ENCODE measurements around the gene ZNF385B.

Gene ZNF385B

GRCh38 chr2:179592167-179592936, 269.1 kb downstream of the ZNF385B start:
- no peaks in the 10 kb centered on the region for H3K36me3 Mint-ChIP-seq (ENCODE audit: low read depth)
- no peak overlapping the region for H3K4me3 Mint-ChIP-seq
- intact Hi-C loops (cut with micrococcal nuclease), result no loop called here
- no peaks in the 10 kb centered on the region for H3K9me3 Mint-ChIP-seq
- no peaks in the 10 kb centered on the region for H3K27me3 Mint-ChIP-seq
- no peak overlapping the region for H3K27ac Mint-ChIP-seq
- no peaks in the 10 kb centered on the region for H3K4me1 Mint-ChIP-seq (ENCODE audit: low read depth)

- intact Hi-C loops (cut with micrococcal nuclease), result no loop called here
- Mint-ChIP-seq H3K27ac (no peak overlapping the region), H3K36me3 (ENCODE audit: low read depth) (no peaks in the 10 kb centered on the region), H3K9me3 (no peaks in the 10 kb centered on the region), H3K4me3 (no peak overlapping the region), H3K27me3 (no peaks in the 10 kb centered on the region), H3K4me1 (ENCODE audit: low read depth) (no peaks in the 10 kb centered on the region)
Observed at GRCh38 chr2:179591690-179592089, 269.7 kb downstream of the ZNF385B start.

GRCh38 chr2:179588486-179589145, 272.8 kb downstream of the ZNF385B start:
- no peak overlapping the region for H3K27ac Mint-ChIP-seq
- intact Hi-C loops (cut with micrococcal nuclease), result no loop called here
- no peaks in the 10 kb centered on the region for H3K9me3 Mint-ChIP-seq
- H3K4me1 Mint-ChIP-seq (ENCODE audit: low read depth), result no peaks in the 10 kb centered on the region
- H3K36me3 Mint-ChIP-seq (ENCODE audit: low read depth), result no peaks in the 10 kb centered on the region
- no peaks in the 10 kb centered on the region for H3K27me3 Mint-ChIP-seq
- H3K4me3 Mint-ChIP-seq, result no peak overlapping the region

- Mint-ChIP-seq H3K36me3 (ENCODE audit: low read depth) (no peaks in the 10 kb centered on the region), H3K4me3 (no peak overlapping the region), H3K9me3 (no peaks in the 10 kb centered on the region), H3K4me1 (ENCODE audit: low read depth) (no peaks in the 10 kb centered on the region), H3K27ac (no peak overlapping the region), H3K27me3 (no peaks in the 10 kb centered on the region)
- intact Hi-C loops (cut with micrococcal nuclease), result no loop called here
Observed at GRCh38 chr2:179584760-179585159, 276.7 kb downstream of the ZNF385B start.

- no peaks in the 10 kb centered on the region for H3K9me3 Mint-ChIP-seq
- no peak overlapping the region for H3K4me3 Mint-ChIP-seq
- no peaks in the 10 kb centered on the region for H3K4me1 Mint-ChIP-seq (ENCODE audit: low read depth)
- intact Hi-C loops (cut with micrococcal nuclease), result no loop called here
- no peaks in the 10 kb centered on the region for H3K27me3 Mint-ChIP-seq
- no peaks in the 10 kb centered on the region for H3K36me3 Mint-ChIP-seq (ENCODE audit: low read depth)
- H3K27ac Mint-ChIP-seq, result no peak overlapping the region
Observed at GRCh38 chr2:179581605-179582004, 279.8 kb downstream of the ZNF385B start.

GRCh38 chr2:179580378-179581146, 280.9 kb downstream of the ZNF385B start:
- intact Hi-C loops (cut with micrococcal nuclease), result no loop called here
- Mint-ChIP-seq H3K4me3 (no peak overlapping the region), H3K27ac (no peak overlapping the region), H3K27me3 (no peaks in the 10 kb centered on the region), H3K9me3 (no peaks in the 10 kb centered on the region), H3K4me1 (ENCODE audit: low read depth) (no peaks in the 10 kb centered on the region), H3K36me3 (ENCODE audit: low read depth) (no peaks in the 10 kb centered on the region)

- intact Hi-C loops (cut with micrococcal nuclease), result no loop called here
- Mint-ChIP-seq H3K36me3 (ENCODE audit: low read depth) (no peaks in the 10 kb centered on the region), H3K4me1 (ENCODE audit: low read depth) (no peaks in the 10 kb centered on the region), H3K9me3 (no peaks in the 10 kb centered on the region), H3K27me3 (no peaks in the 10 kb centered on the region), H3K4me3 (no peak overlapping the region), H3K27ac (no peak overlapping the region)
Observed at GRCh38 chr2:179579800-179580199, 281.6 kb downstream of the ZNF385B start.

- Mint-ChIP-seq H3K9me3 (no peaks in the 10 kb centered on the region), H3K27ac (no peak overlapping the region), H3K27me3 (no peaks in the 10 kb centered on the region), H3K4me3 (no peak overlapping the region), H3K36me3 (ENCODE audit: low read depth) (no peaks in the 10 kb centered on the region), H3K4me1 (ENCODE audit: low read depth) (no peaks in the 10 kb centered on the region)
- intact Hi-C loops (cut with micrococcal nuclease), result no loop called here
Observed at GRCh38 chr2:179578171-179578916, 283.1 kb downstream of the ZNF385B start.

- H3K27me3 Mint-ChIP-seq, result no peaks in the 10 kb centered on the region
- no peaks in the 10 kb centered on the region for H3K4me1 Mint-ChIP-seq (ENCODE audit: low read depth)
- H3K27ac Mint-ChIP-seq, result no peak overlapping the region
- no peak overlapping the region for H3K4me3 Mint-ChIP-seq
- H3K36me3 Mint-ChIP-seq (ENCODE audit: low read depth), result no peaks in the 10 kb centered on the region
- H3K9me3 Mint-ChIP-seq, result no peaks in the 10 kb centered on the region
- intact Hi-C loops (cut with micrococcal nuclease), result no loop called here
Observed at GRCh38 chr2:179574061-179574519, 287.3 kb downstream of the ZNF385B start.

- Mint-ChIP-seq H3K27ac (no peak overlapping the region), H3K36me3 (ENCODE audit: low read depth) (no peaks in the 10 kb centered on the region), H3K4me3 (no peak overlapping the region), H3K9me3 (no peaks in the 10 kb centered on the region), H3K4me1 (ENCODE audit: low read depth) (no peaks in the 10 kb centered on the region), H3K27me3 (no peaks in the 10 kb centered on the region)
- intact Hi-C loops (cut with micrococcal nuclease), result no loop called here
Observed at GRCh38 chr2:179572544-179572943, 288.9 kb downstream of the ZNF385B start.

- H3K4me3 Mint-ChIP-seq, result no peak overlapping the region
Observed at GRCh38 chr2:179571721-179572120, 289.7 kb downstream of the ZNF385B start.

GRCh38 chr2:179571252-179571651, 290.2 kb downstream of the ZNF385B start:
- Mint-ChIP-seq H3K4me3 (no peak overlapping the region), H3K27me3 (no peaks in the 10 kb centered on the region), H3K36me3 (ENCODE audit: low read depth) (no peaks in the 10 kb centered on the region), H3K9me3 (no peaks in the 10 kb centered on the region), H3K27ac (no peak overlapping the region), H3K4me1 (ENCODE audit: low read depth) (no peaks in the 10 kb centered on the region)
- intact Hi-C loops (cut with micrococcal nuclease), result no loop called here

More at GRCh38 chr2:179571721-179572120, 289.7 kb downstream of the ZNF385B start:
- no peaks in the 10 kb centered on the region for H3K4me1 Mint-ChIP-seq (ENCODE audit: low read depth)
- H3K27me3 Mint-ChIP-seq, result no peaks in the 10 kb centered on the region
- H3K9me3 Mint-ChIP-seq, result no peaks in the 10 kb centered on the region
- no peak overlapping the region for H3K27ac Mint-ChIP-seq
- intact Hi-C loops (cut with micrococcal nuclease), result no loop called here
- no peaks in the 10 kb centered on the region for H3K36me3 Mint-ChIP-seq (ENCODE audit: low read depth)

- intact Hi-C loops (cut with micrococcal nuclease), result no loop called here
- Mint-ChIP-seq H3K27me3 (no peaks in the 10 kb centered on the region), H3K4me3 (no peak overlapping the region), H3K9me3 (no peaks in the 10 kb centered on the region), H3K4me1 (ENCODE audit: low read depth) (no peaks in the 10 kb centered on the region), H3K36me3 (ENCODE audit: low read depth) (no peaks in the 10 kb centered on the region), H3K27ac (no peak overlapping the region)
Observed at GRCh38 chr2:179569831-179570233, 291.6 kb downstream of the ZNF385B start.
